ENCODE data around the gene CASS4. TPM values are rescaled to one million over a fixed set of nuclear protein-coding genes. Genes with fewer than 3 reads are reported as not detected.

The CASS4 gene
- total RNA-seq, 1 experiment from 2014 or later, result not detected

DNA sequence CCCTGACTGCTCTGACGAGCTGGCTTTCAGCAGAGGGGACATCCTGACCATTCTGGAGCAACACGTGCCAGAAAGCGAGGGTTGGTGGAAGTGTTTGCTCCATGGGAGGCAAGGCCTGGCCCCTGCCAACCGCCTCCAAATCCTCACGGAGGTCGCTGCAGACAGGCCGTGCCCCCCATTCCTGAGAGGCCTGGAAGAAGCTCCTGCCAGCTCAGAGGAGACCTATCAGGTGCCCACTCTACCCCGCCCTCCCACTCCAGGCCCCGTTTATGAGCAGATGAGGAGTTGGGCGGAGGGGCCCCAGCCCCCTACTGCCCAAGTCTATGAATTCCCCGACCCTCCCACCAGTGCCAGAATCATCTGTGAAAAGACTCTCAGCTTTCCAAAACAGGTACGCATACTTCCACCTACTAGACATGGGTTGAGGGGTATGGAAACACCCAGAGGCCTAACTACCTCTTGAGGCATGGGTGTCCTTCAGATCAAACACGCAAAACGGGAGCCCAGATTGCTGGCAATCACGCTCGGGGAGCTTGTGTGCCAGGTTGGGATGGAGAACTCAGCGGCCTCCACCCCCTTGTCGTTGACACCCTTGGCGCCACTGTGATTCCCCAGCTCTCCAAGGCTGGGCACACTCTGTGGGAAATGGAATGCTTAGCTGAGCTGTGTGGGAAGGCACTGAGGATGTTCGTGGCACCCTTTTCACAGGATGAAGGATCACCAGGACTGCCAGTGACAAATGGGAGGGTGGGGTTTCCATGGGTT, 25.3 kb downstream of the CASS4 start:
- Histone ChIP-seq H4K8ac (replicated peaks; ENCODE audit: insufficient read length, low read depth, low read length) (no peak overlapping the region), H3K4me1 (ENCODE audit: insufficient read depth, low read length) (no peaks in the 10 kb centered on the region), H3K14ac (ENCODE audit: insufficient read depth, low read length) (no peak overlapping the region; the same call in 1 of the 2 replicates), H2BK20ac (ENCODE audit: low read depth, low read length, poor library complexity, severe bottlenecking) (no peak overlapping the region), H3K4me2 (ENCODE audit: insufficient read depth, insufficient read length, low read length) (no peak overlapping the region), H3K79me2 (ENCODE audit: insufficient read depth, low read length) (no peaks in the 10 kb centered on the region), H3K9me3 (ENCODE audit: control insufficient read depth, low read depth, low read length) (no peaks in the 10 kb centered on the region), H3K27me3 (ENCODE audit: insufficient read depth, low read length) (no peaks in the 10 kb centered on the region), H4K5ac (ENCODE audit: insufficient read length, low read depth, low read length) (no peak overlapping the region), H3K27ac (ENCODE audit: insufficient read length, low read depth, low read length) (no peak overlapping the region), H3K23me2 (ENCODE audit: insufficient read length, low read depth, low read length, poor library complexity, severe bottlenecking) (no peaks in the 10 kb centered on the region), H4K20me1 (ENCODE audit: control insufficient read depth, insufficient read depth, insufficient read length) (no peaks in the 10 kb centered on the region), H3K9ac (ENCODE audit: extremely low read depth, insufficient read length, low read length) (no peak overlapping the region), H3K18ac (ENCODE audit: insufficient read length, low read depth, low read length) (no peak overlapping the region), H2AK5ac (ENCODE audit: insufficient read length, low read length) (no peak overlapping the region), H2BK5ac (ENCODE audit: insufficient read length, low read length) (no peak overlapping the region), H3K23ac (ENCODE audit: insufficient read length, low read depth, low read length) (no peak overlapping the region), H4K91ac (ENCODE audit: insufficient read length, low read depth, low read length) (no peak overlapping the region), H2BK12ac (ENCODE audit: insufficient read length, low read depth, low read length) (no peak overlapping the region), H2AFZ (ENCODE audit: low read length) (no peak overlapping the region), H3K56ac (ENCODE audit: insufficient read length, low read depth, low read length) (no peak overlapping the region), H3K4ac (ENCODE audit: low read depth, low read length) (no peak overlapping the region), H2BK15ac (ENCODE audit: low read depth, low read length) (no peak overlapping the region), H3K79me1 (ENCODE audit: insufficient read depth, low read depth, low read length, poor library complexity, severe bottlenecking) (no peaks in the 10 kb centered on the region), H2BK120ac (ENCODE audit: low read depth, low read length, poor library complexity, severe bottlenecking) (no peak overlapping the region), H3T11ph (ENCODE audit: low read length) (no peak overlapping the region)
- no peak overlapping the region for H3K27ac Mint-ChIP-seq
- TF ChIP-seq CTCF (conservative IDR thresholded peaks at IDR 0.05), result no peak
- H3K4me3 Mint-ChIP-seq, result no peak overlapping the region
- no peaks in the 10 kb centered on the region for H3K9me3 Mint-ChIP-seq
- no peaks in the 10 kb centered on the region for H3K36me3 Mint-ChIP-seq (ENCODE audit: insufficient read depth in 1 of 3, low read depth in 3 of 3)
- no peaks in the 10 kb centered on the region for H3K4me1 Mint-ChIP-seq
- H3K27me3 Mint-ChIP-seq (ENCODE audit: low read depth), result peaks cover 12% of the 10 kb centered on the region
- no peak for DNase-seq
- no CpG with 5 or more reads among the region's 20 CpGs for WGBS (ENCODE audit: extremely low coverage, insufficient read length, low lambda C conversion rate)
